ENCODE data around the gene BCL2. TPM values are rescaled to one million over a fixed set of nuclear protein-coding genes. Genes with fewer than 3 reads are reported as not detected.

BCL2 gene
- total RNA-seq, 1 experiment from 2014 or later = 1.5 TPM

DNA sequence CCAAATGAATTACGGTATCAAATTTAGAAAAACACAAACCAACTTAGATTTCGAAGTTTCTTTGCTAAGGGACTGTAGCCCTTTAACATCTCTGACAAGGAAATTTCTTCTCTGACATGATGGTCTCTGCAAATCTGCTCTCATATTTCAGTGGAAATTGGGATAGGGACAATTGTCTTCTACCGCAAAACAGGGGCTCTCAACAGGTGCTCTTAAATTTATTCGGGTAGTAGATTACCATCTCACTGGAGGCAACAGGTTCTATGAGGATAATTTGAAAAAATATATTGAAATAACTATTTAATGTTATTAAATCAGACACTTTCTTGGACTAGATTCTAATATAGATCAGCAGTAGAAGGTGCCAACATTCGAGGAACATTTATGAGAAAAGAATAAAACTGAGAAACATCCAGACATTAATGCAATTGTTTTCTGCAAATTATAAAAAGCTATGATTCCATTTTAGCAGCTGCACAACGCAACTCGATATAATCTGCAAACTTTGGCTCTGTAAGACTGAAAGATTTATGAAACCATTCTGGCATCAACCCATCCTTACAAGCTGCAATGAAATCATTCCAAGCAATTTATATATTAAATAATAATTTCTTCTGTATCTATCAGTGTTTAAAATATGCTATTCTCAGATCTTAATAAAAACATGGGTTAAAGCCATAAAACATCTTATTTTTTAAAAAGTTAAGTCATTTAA lies 10.0 kb upstream of the BCL2 start:
- Histone ChIP-seq H3K27ac (ENCODE audit: low read length) (no peak overlapping the region), H4K20me1 (ENCODE audit: low read length) (no peaks in the 10 kb centered on the region), H3K9ac (ENCODE audit: low read length) (no peak overlapping the region), H3K36me3 (ENCODE audit: low read depth, low read length) (peaks cover 4% of the 10 kb centered on the region; the same call in 1 of the 2 replicates), H3K9me2 (replicated peaks; ENCODE audit: low read length) (no peaks in the 10 kb centered on the region), H3K4me3 (ENCODE audit: low read length) (no peak overlapping the region), H3F3A (ENCODE audit: low read length, unreplicated experiment) (no peaks in the 10 kb centered on the region), H2AFZ (ENCODE audit: low read length) (no peak overlapping the region), H3K9me3 (ENCODE audit: low read length) (no peaks in the 10 kb centered on the region), H3K4me1 (ENCODE audit: insufficient read depth, low read length) (no peaks in the 10 kb centered on the region), H3K4me2 (ENCODE audit: low read length) (no peak overlapping the region), H3K79me2 (ENCODE audit: low read length) (no peaks in the 10 kb centered on the region), H3K27me3 (ENCODE audit: low read length) (no peaks in the 10 kb centered on the region)
- no peak for DNase-seq
- ChIA-PET POLR2A (ENCODE audit: unreplicated experiment) (no interaction called here), CTCF (no interaction called here)
- no peak for TF ChIP-seq EZH2 (IDR thresholded peaks at IDR 0.05; ENCODE audit: low read length, unreplicated experiment)
- TF ChIP-seq EZH2phosphoT487 (IDR thresholded peaks at IDR 0.05; ENCODE audit: borderline replicate concordance, low read length) = no peak
- TF ChIP-seq, protein P1, sequence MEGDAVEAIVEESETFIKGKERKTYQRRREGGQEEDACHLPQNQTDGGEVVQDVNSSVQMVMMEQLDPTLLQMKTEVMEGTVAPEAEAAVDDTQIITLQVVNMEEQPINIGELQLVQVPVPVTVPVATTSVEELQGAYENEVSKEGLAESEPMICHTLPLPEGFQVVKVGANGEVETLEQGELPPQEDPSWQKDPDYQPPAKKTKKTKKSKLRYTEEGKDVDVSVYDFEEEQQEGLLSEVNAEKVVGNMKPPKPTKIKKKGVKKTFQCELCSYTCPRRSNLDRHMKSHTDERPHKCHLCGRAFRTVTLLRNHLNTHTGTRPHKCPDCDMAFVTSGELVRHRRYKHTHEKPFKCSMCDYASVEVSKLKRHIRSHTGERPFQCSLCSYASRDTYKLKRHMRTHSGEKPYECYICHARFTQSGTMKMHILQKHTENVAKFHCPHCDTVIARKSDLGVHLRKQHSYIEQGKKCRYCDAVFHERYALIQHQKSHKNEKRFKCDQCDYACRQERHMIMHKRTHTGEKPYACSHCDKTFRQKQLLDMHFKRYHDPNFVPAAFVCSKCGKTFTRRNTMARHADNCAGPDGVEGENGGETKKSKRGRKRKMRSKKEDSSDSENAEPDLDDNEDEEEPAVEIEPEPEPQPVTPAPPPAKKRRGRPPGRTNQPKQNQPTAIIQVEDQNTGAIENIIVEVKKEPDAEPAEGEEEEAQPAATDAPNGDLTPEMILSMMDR (conservative IDR thresholded peaks at IDR 0.05; ENCODE audit: low read depth, low read length) = no peak
- no TSS peak for BruUV-seq (replicated peaks)
- intact Hi-C loops (cut with micrococcal nuclease) = loop anchor here (10.0 kb wide), 1 partner anchor 745 kb away; no protein-coding TSS in a partner anchor
- no peak for ATAC-seq

DNA sequence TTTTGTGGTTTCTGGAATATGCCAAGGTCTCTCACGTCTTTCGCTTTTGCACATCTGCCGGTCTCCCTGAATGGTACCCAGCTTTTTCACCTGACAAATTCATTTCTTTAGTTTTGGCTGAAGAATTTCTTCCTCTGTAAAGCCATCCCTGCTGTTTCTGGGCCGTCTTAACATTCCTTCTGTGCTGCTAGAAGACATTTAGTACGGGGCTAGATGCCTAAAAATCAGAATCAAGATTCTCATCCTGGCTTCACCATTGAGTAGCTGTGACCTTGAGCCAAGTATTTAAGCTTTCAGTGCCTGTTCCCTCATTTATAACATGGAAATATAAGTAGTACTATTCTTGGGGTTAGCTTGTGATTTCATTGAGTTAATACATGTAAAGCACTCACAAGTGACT lies 6.4 kb upstream of the BCL2 start:
- intact Hi-C loops (cut with micrococcal nuclease) = loop anchor here (10.0 kb wide), 1 partner anchor 741 kb away; no protein-coding TSS in a partner anchor
- Histone ChIP-seq H3K27ac (ENCODE audit: low read length) (no peak overlapping the region), H3K4me3 (ENCODE audit: low read length) (no peak overlapping the region), H3K27me3 (ENCODE audit: low read length) (no peaks in the 10 kb centered on the region), H3K9ac (ENCODE audit: low read length) (no peak overlapping the region), H3K9me3 (ENCODE audit: low read length) (no peaks in the 10 kb centered on the region), H4K20me1 (ENCODE audit: low read length) (no peaks in the 10 kb centered on the region), H3F3A (ENCODE audit: low read length, unreplicated experiment) (no peaks in the 10 kb centered on the region), H3K9me2 (replicated peaks; ENCODE audit: low read length) (no peaks in the 10 kb centered on the region), H2AFZ (ENCODE audit: low read length) (no peak overlapping the region), H3K4me1 (ENCODE audit: insufficient read depth, low read length) (peaks cover 6% of the 10 kb centered on the region; the same call in 1 of the 2 replicates), H3K79me2 (ENCODE audit: low read length) (no peaks in the 10 kb centered on the region), H3K36me3 (ENCODE audit: low read depth, low read length) (no peaks in the 10 kb centered on the region), H3K4me2 (ENCODE audit: low read length) (no peak overlapping the region)
- POLR2A ChIA-PET (ENCODE audit: unreplicated experiment) = no interaction called here
- no TSS peak for BruUV-seq (replicated peaks)
- ATAC-seq = no peak
- CTCF ChIA-PET = no interaction called here
- TF ChIP-seq EZH2 (IDR thresholded peaks at IDR 0.05; ENCODE audit: low read length, unreplicated experiment) (no peak), EZH2phosphoT487 (IDR thresholded peaks at IDR 0.05; ENCODE audit: borderline replicate concordance, low read length) (no peak)
- TF ChIP-seq, protein P1 (conservative IDR thresholded peaks at IDR 0.05; ENCODE audit: low read depth, low read length) = no peak
- no peak for DNase-seq

DNA sequence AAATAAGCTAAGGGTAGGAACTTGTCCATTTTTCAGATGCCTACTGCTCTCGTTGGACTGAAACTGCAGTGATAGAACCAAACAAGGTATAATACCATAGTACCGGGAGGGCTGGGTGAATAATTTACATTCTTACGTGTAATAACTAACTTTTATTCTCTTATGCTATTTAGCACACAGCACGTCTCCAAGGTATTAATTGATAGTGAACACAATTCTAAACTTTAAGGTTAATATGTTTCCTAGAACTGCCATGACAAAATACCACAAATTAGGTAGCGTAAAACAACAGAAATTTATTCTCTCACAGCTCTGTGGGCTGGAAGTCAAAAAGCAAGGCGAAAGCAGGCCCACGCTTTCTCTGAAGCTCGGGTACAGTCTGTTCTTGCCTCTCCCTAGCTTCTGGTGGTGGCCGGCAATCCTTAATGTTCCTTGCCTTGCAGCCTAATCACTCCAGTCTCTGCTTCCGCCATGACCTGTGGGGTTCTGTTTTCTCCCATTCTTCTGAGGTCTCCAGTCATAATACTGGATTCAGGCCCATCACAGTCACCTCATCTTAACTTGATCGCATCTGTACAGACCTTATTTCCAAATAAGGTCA lies 5.6 kb upstream of the BCL2 start:
- no peak for DNase-seq
- no peak for ATAC-seq
- Histone ChIP-seq H3K9me2 (replicated peaks; ENCODE audit: low read length) (no peaks in the 10 kb centered on the region), H3F3A (ENCODE audit: low read length, unreplicated experiment) (no peaks in the 10 kb centered on the region), H4K20me1 (ENCODE audit: low read length) (no peaks in the 10 kb centered on the region), H2AFZ (ENCODE audit: low read length) (no peak overlapping the region), H3K27ac (ENCODE audit: low read length) (no peak overlapping the region), H3K9me3 (ENCODE audit: low read length) (no peaks in the 10 kb centered on the region), H3K79me2 (ENCODE audit: low read length) (no peaks in the 10 kb centered on the region), H3K27me3 (ENCODE audit: low read length) (no peaks in the 10 kb centered on the region), H3K9ac (ENCODE audit: low read length) (no peak overlapping the region), H3K4me1 (ENCODE audit: insufficient read depth, low read length) (peaks cover 9% of the 10 kb centered on the region; the same call in 1 of the 2 replicates), H3K4me2 (ENCODE audit: low read length) (no peak overlapping the region), H3K4me3 (ENCODE audit: low read length) (no peak overlapping the region), H3K36me3 (ENCODE audit: low read depth, low read length) (no peaks in the 10 kb centered on the region)
- no TSS peak for BruUV-seq (replicated peaks)
- intact Hi-C loops (cut with micrococcal nuclease) = loop anchor here (10.0 kb wide), 1 partner anchor 740 kb away; no protein-coding TSS in a partner anchor
- TF ChIP-seq, protein P1 (conservative IDR thresholded peaks at IDR 0.05; ENCODE audit: low read depth, low read length) = no peak
- no peak for TF ChIP-seq EZH2 (IDR thresholded peaks at IDR 0.05; ENCODE audit: low read length, unreplicated experiment)
- TF ChIP-seq EZH2phosphoT487 (IDR thresholded peaks at IDR 0.05; ENCODE audit: borderline replicate concordance, low read length) = no peak
- CTCF ChIA-PET = interaction anchor here (0.8 kb wide), 1 partner anchor 205 kb away, joined by 3 read pairs; no protein-coding TSS in a partner anchor
- POLR2A ChIA-PET (ENCODE audit: unreplicated experiment) = no interaction called here
